GM10266 (cell line): ENCODE results near the gene KCNAB1.

Experiments
- DNase-seq: peaks from one replicate; pipeline ENCODE4 v3.0.0; 2012; ENCODE audit errors: extremely low spot score
- CTCF ChIP-seq: IDR thresholded peaks from 2 replicates; pipeline ENCODE4 v1.5.1; 2012; ENCODE audit warnings: mild to moderate bottlenecking, low read depth; ENCODE audit not compliant: control insufficient read depth, insufficient read depth; ENCODE audit errors: missing control alignments

KCNAB1 gene

GRCh38 chr3:156307704-156308103 lies 187.3 kb downstream of the KCNAB1 start:
- no peak for TF ChIP-seq CTCF

DNA sequence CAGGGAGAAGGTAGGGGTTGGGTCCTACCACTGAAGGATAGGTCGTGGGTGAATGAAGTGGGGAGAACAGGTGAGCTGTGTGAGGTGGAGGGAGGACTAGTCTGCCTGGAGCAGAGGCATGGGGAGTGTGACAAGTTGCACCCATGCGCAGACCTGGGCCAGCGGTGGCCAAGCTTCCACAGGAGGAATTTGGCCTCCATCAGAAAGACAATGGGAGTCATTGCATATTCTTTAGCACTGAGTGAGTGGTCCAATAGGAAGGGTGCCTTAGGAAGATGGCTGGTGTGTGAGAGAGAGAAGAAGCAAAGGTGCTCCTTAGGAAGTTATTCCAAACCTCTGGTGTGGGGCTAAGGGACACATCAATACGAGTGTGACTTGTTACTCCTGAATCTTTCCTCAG lies 191.1 kb downstream of the KCNAB1 start:
- no peak for DNase-seq
- no peak for TF ChIP-seq CTCF

More at GRCh38 chr3:156307704-156308103, 187.3 kb downstream of the KCNAB1 start:
- DNase-seq = no peak

- no peak for DNase-seq
- TF ChIP-seq CTCF = no peak
Observed at GRCh38 chr3:156311930-156312329, 191.6 kb downstream of the KCNAB1 start.

- TF ChIP-seq CTCF = no peak
- no peak for DNase-seq
Observed at GRCh38 chr3:156316076-156316475, 195.7 kb downstream of the KCNAB1 start.

DNA sequence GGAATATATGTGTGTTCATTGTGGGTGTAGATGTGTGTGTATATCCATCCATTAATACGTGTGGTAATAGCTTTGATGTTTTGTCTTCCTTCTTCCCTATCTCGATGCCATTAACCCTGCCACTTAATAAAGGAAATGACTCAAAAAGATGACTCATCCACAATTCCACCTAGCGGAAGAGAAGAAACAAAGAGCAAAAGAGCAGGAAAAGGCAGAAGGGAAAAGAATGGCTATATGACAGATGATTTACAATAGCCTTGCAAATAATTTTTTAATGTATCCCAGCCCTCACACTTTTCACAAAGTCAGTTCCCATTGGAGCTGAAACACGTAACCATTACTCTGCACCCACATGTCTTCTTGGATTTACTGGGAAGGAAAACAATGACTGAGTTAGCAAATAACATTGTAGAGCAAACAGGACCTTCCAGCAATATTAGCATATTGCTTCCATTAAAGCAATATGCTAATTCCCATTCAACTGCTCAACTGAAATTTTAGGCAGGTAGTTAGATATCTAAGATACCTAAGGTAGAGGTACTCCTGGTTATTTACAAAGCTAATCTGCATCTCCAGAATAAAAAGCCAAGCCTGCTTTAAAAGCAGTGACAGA lies 197.2 kb downstream of the KCNAB1 start:
- no peak for DNase-seq
- no peak for TF ChIP-seq CTCF

- TF ChIP-seq CTCF = no peak
- no peak for DNase-seq
Observed at GRCh38 chr3:156321945-156322344, 201.6 kb downstream of the KCNAB1 start.

- DNase-seq = no peak
Observed at GRCh38 chr3:156323466-156323865, 203.1 kb downstream of the KCNAB1 start.

More at GRCh38 chr3:156323466-156323865, 203.1 kb downstream of the KCNAB1 start:
- TF ChIP-seq CTCF = no peak
